Activated T-helper 1 cell treated with Interleukin-2 at 50 U/mL for 16 hours (primary cell): ENCODE measurements around the gene DR1.

Experiments used
- DNase-seq: peaks from one replicate; pipeline ENCODE4 v3.0.0-alpha.2; 2020; ENCODE audit warnings: low read depth

Gene DR1

GRCh38 chr1:93345633-93346420, at the start of gene DR1:
TSS of gene DR1 (plus strand) at chr1:93345907. CDS start at chr1:93346646, 739 bp downstream.
- DNase-seq = peak; percentile 86

GRCh38 chr1:93296555-93297154, 49.1 kb upstream of the DR1 start:
- DNase-seq = no peak

GRCh38 chr1:93301131-93301530, 44.6 kb upstream of the DR1 start:
- no peak for DNase-seq

GRCh38 chr1:93302078-93302477, 43.6 kb upstream of the DR1 start:
- DNase-seq = no peak

- no peak for DNase-seq
These were observed 41.0 kb upstream of the DR1 start for GRCh38 chr1:93304716-93305138.

GRCh38 chr1:93306920-93307319, 38.8 kb upstream of the DR1 start:
- no peak for DNase-seq

GRCh38 chr1:93313026-93313425, 32.7 kb upstream of the DR1 start:
- no peak for DNase-seq

GRCh38 chr1:93317207-93317606, 28.5 kb upstream of the DR1 start:
- no peak for DNase-seq

GRCh38 chr1:93317943-93318342, 27.8 kb upstream of the DR1 start:
- no peak for DNase-seq

- DNase-seq = no peak
These were observed 24.0 kb upstream of the DR1 start for GRCh38 chr1:93321720-93322119.

- no peak for DNase-seq
These were observed 23.4 kb upstream of the DR1 start for GRCh38 chr1:93322349-93322748.

- no peak for DNase-seq
These were observed 22.4 kb upstream of the DR1 start for GRCh38 chr1:93323185-93323820.

- DNase-seq = no peak
These were observed 20.9 kb upstream of the DR1 start for GRCh38 chr1:93324486-93325464.

- DNase-seq = no peak
These were observed 16.6 kb upstream of the DR1 start for GRCh38 chr1:93328809-93329760.

GRCh38 chr1:93330196-93330595, 15.5 kb upstream of the DR1 start:
- DNase-seq = no peak

- DNase-seq = no peak
These were observed 15.1 kb upstream of the DR1 start for GRCh38 chr1:93330617-93331016.

GRCh38 chr1:93331412-93331811, 14.3 kb upstream of the DR1 start:
- no peak for DNase-seq

- DNase-seq = no peak
These were observed 13.3 kb upstream of the DR1 start for GRCh38 chr1:93332368-93332767.

- DNase-seq = no peak
These were observed 7.1 kb upstream of the DR1 start for GRCh38 chr1:93338387-93339146.

- no peak for DNase-seq
These were observed 6.5 kb upstream of the DR1 start for GRCh38 chr1:93339171-93339697.
